ENCODE results near the gene DGKQ.

DNA sequence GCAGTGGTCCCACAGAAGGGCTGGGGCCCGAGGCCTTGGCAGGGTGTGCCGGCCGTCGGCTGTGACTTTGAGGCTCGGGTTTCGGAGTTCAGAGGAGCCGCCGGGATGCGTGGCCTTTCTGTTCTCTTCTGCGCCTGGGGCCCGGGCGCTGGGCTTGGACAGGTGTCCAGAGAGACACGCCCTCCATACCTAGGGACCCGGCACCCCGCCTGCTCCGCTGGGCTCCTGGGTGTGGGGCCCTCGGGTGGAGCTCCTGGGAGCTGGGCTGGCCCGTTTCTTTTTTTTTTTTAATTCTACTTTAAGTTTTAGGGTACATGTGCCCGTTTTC, 49.3 kb upstream of the DGKQ start:
- TF ChIP-seq, protein P1, sequence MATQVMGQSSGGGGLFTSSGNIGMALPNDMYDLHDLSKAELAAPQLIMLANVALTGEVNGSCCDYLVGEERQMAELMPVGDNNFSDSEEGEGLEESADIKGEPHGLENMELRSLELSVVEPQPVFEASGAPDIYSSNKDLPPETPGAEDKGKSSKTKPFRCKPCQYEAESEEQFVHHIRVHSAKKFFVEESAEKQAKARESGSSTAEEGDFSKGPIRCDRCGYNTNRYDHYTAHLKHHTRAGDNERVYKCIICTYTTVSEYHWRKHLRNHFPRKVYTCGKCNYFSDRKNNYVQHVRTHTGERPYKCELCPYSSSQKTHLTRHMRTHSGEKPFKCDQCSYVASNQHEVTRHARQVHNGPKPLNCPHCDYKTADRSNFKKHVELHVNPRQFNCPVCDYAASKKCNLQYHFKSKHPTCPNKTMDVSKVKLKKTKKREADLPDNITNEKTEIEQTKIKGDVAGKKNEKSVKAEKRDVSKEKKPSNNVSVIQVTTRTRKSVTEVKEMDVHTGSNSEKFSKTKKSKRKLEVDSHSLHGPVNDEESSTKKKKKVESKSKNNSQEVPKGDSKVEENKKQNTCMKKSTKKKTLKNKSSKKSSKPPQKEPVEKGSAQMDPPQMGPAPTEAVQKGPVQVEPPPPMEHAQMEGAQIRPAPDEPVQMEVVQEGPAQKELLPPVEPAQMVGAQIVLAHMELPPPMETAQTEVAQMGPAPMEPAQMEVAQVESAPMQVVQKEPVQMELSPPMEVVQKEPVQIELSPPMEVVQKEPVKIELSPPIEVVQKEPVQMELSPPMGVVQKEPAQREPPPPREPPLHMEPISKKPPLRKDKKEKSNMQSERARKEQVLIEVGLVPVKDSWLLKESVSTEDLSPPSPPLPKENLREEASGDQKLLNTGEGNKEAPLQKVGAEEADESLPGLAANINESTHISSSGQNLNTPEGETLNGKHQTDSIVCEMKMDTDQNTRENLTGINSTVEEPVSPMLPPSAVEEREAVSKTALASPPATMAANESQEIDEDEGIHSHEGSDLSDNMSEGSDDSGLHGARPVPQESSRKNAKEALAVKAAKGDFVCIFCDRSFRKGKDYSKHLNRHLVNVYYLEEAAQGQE (IDR thresholded peaks at IDR 0.05; ENCODE audit: low read depth, low read length), result no peak
- TF ChIP-seq TAF1 (IDR thresholded peaks at IDR 0.05; ENCODE audit: borderline replicate concordance, low read depth, low read length) (no peak), CTCF (IDR thresholded peaks at IDR 0.05) (no peak)
